Fibroblast of gingiva (primary cell): Measurements from ENCODE around the gene TRERF1.
A peak's percentile ranks its signal among the peaks of the same experiment; 100 is the strongest.
"Not testable (repeated sequence)": the region's sequence is repeated elsewhere in the genome, so short reads cannot be mapped to it uniquely, and the experiment has no call there.

Source experiments
- DNase-seq: peaks from one replicate; pipeline ENCODE4 v3.0.0-alpha.2; 2011; ENCODE audit warnings: low read depth

The TRERF1 gene

GRCh38 chr6:42335896-42336295, 115.8 kb downstream of the TRERF1 start:
- peak; percentile 58 for DNase-seq

- no peak for DNase-seq
Measured at GRCh38 chr6:42334870-42335269, 116.9 kb downstream of the TRERF1 start.

- DNase-seq, result no peak
Measured at GRCh38 chr6:42333612-42334011, 118.1 kb downstream of the TRERF1 start.

GRCh38 chr6:42332916-42333315, 118.8 kb downstream of the TRERF1 start:
- DNase-seq, result no peak

GRCh38 chr6:42331019-42331418, 120.7 kb downstream of the TRERF1 start:
- no peak for DNase-seq

- DNase-seq, result no peak
Measured at GRCh38 chr6:42326248-42326647, 125.5 kb downstream of the TRERF1 start.

GRCh38 chr6:42324656-42325324, 126.9 kb downstream of the TRERF1 start:
- DNase-seq, result not testable (repeated sequence)

- no peak for DNase-seq
Measured at GRCh38 chr6:42322676-42323075, 129.1 kb downstream of the TRERF1 start.

- no peak for DNase-seq
Measured at GRCh38 chr6:42321976-42322375, 129.8 kb downstream of the TRERF1 start.

GRCh38 chr6:42320762-42321161, 131.0 kb downstream of the TRERF1 start:
- no peak for DNase-seq

- DNase-seq, result no peak
Measured at GRCh38 chr6:42318480-42318879, 133.2 kb downstream of the TRERF1 start.

GRCh38 chr6:42316981-42317380, 134.7 kb downstream of the TRERF1 start:
- DNase-seq, result no peak

GRCh38 chr6:42315991-42316970, 135.4 kb downstream of the TRERF1 start:
- peak; percentile 83 for DNase-seq

GRCh38 chr6:42315259-42315990, 136.3 kb downstream of the TRERF1 start:
- no peak for DNase-seq

- DNase-seq, result no peak
Measured at GRCh38 chr6:42314571-42315258, 137.0 kb downstream of the TRERF1 start.

- peak; percentile 74 for DNase-seq
Measured at GRCh38 chr6:42313941-42314570, 137.7 kb downstream of the TRERF1 start.

GRCh38 chr6:42313038-42313437, 138.7 kb downstream of the TRERF1 start:
- DNase-seq, result no peak

GRCh38 chr6:42307141-42307470, 144.6 kb downstream of the TRERF1 start:
- no peak for DNase-seq

GRCh38 chr6:42306439-42307140, 145.1 kb downstream of the TRERF1 start:
- DNase-seq, result no peak

- DNase-seq, result no peak
Measured at GRCh38 chr6:42304053-42304712, 147.5 kb downstream of the TRERF1 start.
